AG09319 (cell line): ENCODE data around the gene OTOG.

Source experiments
- DNase-seq: peaks from one replicate; pipeline ENCODE4 v3.0.0-alpha.2; 2010; ENCODE audit warnings: low read depth; ENCODE audit errors: extremely low read depth
- CTCF ChIP-seq: IDR thresholded peaks from 2 replicates; pipeline ENCODE4 v1.5.1; 2011; ENCODE audit warnings: low read depth, mild to moderate bottlenecking, inconsistent platforms, low read length, moderate library complexity

The OTOG gene

GRCh38 chr11:17512101-17512500 lies 35.0 kb upstream of the OTOG start:
- no peak for DNase-seq
- TF ChIP-seq CTCF: no peak

- TF ChIP-seq CTCF: no peak
- no peak for DNase-seq
Measured at GRCh38 chr11:17513853-17514252, 33.2 kb upstream of the OTOG start.

GRCh38 chr11:17514476-17514875 lies 32.6 kb upstream of the OTOG start:
- DNase-seq: no peak
- no peak for TF ChIP-seq CTCF

GRCh38 chr11:17515443-17516176 lies 31.4 kb upstream of the OTOG start:
- TF ChIP-seq CTCF: no peak
- no peak for DNase-seq

- DNase-seq: no peak
- no peak for TF ChIP-seq CTCF
Measured at GRCh38 chr11:17516551-17517150, 30.4 kb upstream of the OTOG start.

- no peak for TF ChIP-seq CTCF
- DNase-seq: no peak
Measured at GRCh38 chr11:17517186-17517585, 29.9 kb upstream of the OTOG start.

GRCh38 chr11:17518366-17518765 lies 28.7 kb upstream of the OTOG start:
- DNase-seq: no peak
- TF ChIP-seq CTCF: no peak
